Measurements from ENCODE around the gene NAV2.

NAV2 gene

DNA sequence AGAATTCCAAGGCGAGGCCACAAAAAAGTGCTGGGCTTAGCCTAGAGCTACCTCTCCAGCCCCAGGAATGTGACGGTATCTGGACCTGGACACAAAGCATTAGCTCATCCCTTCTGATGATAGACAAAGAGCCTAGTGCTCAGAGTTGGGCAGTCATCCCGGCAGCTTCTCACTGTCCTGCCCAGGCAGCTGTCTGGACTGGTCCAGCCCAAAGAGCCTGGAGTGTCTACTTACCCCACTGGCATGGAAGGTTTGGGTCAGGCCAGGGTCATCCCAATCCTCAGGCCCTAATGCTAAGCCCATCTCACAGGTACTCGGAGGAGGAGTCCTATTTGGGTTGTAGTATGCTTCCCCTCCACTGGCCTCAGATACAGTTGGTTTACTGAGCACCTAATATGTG is 31.0 kb downstream of the NAV2 start:
- no peak for DNase-seq (ENCODE audit: low read depth in 2 of 2, low spot score in 1 of 2)

DNA sequence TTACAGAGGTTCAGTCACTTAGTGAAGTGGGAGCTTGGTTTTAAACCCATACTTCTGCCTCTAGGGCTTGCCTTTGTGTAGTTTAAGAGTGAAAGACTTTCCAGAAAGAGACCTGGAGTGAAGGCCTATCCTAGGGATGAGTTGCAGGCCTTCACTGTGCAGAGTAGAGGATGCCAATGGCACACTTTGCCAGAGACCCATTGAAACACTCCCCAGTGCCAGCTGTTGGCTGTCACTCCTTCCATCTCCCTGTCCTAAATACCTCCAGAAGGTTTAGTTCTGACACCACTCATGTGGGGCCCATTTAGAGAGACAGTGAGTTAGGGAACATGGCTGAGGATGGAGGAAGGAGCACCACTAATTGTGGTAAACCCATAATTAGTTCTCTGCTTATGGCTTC is 31.5 kb downstream of the NAV2 start:
- no peak for DNase-seq (ENCODE audit: low read depth in 2 of 2, low spot score in 1 of 2)

DNA sequence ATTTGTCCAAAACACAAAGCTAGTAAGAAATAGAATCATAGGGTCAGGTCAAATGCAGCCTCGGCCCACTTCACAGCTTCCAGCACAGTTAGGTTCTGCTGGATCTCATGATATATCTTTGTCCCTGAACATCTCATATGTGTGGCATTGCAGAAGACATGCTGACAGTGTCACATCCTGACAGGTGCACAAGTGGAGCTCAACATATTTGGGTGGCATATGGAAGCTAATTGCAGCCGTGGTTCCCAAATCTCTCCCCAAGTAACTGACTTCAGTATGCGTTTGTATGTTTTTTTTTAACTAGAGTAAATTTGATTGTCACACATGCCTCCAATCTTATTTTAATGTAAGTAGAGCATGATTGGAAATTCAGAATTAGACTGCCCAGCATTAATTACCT is 33.4 kb downstream of the NAV2 start:
- no peak for DNase-seq (ENCODE audit: low read depth in 2 of 2, low spot score in 1 of 2)

DNA sequence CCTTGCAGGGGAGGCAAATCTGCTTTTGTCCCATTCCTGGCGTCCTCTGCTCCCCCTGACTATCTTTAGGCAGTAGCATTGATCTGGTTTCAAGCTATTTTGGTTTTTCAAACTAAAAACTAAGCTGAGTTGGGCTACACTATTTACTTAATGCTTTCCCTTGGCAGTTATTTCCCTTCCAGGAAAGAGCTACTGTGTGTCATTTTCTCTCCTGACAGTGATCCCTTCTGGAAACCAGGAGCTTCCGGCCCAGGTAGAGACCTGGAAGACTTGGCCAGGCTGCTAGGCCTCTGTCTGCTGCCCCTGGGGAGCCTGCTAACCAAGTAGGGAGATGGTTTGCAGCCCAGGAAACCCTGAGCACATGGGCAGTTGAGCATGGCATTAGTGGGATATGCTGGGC is 35.0 kb downstream of the NAV2 start:
- no peak for DNase-seq (ENCODE audit: low read depth in 2 of 2, low spot score in 1 of 2)

DNA sequence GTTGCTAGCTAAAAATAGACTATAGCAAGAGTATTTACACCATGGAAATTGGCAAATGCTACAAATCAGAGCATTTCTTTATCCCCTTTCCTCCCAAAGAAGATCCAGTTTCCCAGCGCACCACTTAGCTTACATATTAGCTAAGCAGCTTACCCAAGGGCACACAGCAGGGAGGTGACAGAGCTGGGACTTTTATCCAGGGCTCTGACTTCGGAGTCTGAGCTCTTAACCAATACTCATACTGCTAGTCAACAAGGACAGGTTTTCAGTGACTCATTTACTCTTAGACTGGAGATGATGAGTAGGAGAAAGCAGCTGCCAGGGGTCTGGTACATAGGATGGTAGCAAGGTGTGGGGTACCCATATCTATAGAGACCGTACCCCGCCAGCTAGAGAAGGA is 38.4 kb downstream of the NAV2 start:
- DNase-seq (ENCODE audit: low read depth in 2 of 2, low spot score in 1 of 2): no peak

DNA sequence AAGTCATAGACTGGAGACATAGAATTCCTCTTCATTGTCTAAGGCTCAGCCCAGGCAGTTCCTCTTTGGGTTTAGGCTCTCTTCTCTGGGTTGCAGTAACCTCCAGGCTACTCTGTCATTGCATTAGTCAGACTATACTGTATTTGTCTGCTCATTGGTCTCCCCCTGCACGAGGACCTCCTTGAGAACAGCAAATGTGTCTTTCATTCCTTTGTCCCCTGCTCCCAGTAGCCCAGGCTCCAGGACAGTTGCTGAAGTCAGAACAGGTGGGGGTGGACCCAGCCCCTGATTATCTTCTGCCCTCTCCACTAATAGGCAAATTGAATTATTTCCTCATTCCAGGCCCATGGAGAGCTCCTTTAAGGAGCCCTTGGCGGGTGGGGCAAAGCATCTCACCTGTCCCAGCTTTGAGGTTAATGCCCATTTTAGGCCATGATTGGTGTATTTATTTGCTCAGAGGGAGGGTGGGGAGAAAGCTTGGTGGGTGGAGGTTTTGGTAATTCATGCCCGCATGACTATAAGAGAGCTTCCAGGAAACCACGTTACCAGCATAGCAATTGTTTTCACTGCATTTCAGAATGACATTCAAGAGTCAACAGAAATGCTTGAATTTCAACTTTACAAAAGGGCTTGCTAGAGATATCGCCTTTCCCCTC is 40.9 kb downstream of the NAV2 start:
- no peak for DNase-seq (ENCODE audit: low read depth in 2 of 2, low spot score in 1 of 2)

DNA sequence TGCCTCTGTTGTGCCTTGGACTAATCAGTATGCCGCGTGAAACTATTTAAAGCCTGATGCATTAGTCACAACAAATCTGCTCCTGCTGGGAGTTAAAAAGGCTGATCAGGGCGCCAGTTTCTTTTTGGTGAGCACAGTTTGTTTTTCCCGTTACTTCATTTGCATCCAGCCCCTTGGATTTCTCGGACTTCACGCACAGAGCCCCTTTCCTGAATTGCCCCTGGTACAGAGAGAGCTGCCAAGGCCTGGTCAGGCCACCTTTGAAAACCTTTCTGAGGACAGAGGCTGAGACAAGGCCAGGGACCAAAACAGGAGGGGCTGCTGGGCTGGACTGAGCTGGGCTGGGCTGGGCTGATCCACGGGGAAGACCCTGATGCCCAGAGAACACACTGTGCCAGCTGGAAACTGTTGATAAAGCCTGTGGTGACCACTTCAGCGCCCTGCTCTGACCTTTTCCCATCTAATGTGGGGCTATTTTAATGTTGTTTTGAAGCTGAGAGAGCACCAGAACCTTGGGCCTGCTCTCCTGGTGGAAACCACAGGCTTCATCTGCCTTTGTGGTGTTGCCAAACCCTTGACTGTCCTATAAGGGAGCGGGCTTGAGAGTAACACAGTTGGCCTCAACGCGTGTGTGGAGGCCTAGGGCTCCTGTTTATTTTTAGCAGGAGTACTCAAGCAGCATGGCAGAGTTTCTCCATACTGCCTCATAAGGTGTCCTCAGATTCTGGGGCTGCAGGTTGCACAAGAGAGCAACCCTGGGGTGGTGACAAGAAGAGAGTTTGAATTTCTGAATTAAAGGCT is 44.2 kb downstream of the NAV2 start:
- DNase-seq (ENCODE audit: low read depth in 2 of 2, low spot score in 1 of 2): no peak

DNA sequence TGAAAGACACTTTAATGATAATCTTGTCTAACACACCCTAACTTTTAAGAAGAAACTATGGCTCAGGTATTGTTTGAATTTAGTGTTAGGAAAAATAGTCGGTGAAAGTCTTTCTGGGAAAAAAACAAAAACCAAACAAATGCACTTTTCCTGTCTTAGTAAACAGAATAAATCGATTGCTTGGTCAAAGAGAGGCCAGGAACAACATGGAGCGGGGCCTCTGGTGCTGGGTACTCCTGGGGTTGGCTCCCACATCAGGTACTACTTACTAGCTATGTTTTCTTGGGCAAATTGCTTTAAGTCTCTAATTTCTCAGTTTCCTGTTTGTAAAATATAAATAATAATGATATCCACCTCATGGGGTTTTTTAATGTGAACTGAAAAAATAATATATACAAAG is 46.8 kb downstream of the NAV2 start:
- DNase-seq (ENCODE audit: low read depth in 2 of 2, low spot score in 1 of 2): no peak

DNA sequence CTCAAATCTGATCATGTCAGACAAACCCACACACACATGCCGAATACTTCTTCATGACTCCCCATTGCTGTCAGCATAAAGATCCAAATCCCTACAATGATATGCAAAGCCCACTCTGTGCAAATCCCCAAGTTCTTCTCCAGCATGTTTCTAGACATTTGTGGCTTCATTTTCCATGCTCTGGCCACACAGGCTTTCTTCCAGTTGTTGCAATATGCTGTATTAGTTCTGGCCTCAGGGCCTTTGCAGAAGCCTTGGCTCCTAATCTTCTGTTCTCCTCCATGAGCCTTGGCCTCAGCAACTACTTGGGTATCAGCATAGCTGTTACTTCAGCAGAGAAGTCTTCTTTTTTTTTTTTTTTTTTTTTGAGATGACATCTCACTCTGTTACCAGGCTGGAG is 49.6 kb downstream of the NAV2 start:
- DNase-seq (ENCODE audit: low read depth in 2 of 2, low spot score in 1 of 2): no peak

DNA sequence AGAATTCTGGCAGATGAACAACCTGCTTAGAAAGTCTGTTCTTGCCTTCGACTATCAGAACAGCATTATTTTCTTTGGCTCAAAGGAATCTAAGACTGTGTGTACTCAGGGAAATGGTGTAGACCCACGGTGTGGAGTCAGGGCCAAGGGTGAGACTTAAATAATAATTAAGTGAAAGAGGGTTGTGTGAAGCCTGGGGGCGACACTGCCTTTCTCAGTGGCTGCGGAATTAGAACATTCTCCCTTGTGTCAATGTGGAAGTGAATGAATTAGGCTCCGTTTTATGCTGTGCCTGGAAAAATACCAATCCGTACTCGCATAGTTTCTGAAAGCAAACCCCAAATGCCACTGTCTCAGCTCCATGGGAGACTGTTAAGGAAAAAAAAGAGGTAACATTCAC is 50.7 kb downstream of the NAV2 start:
- no peak for DNase-seq (ENCODE audit: low read depth in 2 of 2, low spot score in 1 of 2)

DNA sequence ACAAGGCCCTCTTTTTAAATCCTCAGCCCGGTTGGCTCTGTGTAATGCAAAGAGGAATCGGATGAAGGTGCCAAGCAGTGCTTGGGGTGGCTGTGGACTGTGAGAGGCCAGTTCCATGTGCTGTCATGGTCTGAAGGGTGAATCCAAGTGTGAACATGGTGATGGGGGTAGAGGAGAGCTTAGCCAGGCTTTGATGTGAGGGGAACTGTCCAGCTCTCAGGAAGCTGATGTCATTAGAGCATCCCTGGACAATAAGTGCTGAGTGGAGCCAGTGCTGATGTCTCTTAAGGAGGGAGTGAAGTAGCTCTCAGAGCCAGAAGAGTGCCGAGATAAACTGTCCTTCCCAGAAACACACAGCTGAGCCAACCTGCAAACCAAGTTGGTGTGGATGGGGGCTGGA is 53.6 kb downstream of the NAV2 start:
- DNase-seq (ENCODE audit: low read depth in 2 of 2, low spot score in 1 of 2): no peak

DNA sequence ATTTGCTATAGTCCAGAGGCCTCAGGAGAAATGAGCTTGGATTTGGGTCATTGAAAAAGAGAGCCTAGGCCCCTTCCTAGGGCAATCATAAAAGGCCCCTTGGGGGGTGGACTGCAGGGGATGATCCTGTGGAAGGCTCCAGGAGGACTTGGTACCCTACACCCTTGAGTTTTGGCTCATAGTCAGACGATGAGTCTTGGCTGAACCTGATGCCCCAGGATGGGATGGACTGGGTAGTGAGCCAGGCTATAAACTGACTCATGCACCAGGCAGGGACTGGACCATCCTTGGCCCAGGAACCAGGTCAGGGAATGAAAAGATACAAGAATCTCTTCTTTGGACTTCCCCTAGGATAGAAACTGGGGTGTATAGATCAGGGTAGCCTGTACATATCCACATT is 54.2 kb downstream of the NAV2 start:
- DNase-seq (ENCODE audit: low read depth in 2 of 2, low spot score in 1 of 2): no peak

DNA sequence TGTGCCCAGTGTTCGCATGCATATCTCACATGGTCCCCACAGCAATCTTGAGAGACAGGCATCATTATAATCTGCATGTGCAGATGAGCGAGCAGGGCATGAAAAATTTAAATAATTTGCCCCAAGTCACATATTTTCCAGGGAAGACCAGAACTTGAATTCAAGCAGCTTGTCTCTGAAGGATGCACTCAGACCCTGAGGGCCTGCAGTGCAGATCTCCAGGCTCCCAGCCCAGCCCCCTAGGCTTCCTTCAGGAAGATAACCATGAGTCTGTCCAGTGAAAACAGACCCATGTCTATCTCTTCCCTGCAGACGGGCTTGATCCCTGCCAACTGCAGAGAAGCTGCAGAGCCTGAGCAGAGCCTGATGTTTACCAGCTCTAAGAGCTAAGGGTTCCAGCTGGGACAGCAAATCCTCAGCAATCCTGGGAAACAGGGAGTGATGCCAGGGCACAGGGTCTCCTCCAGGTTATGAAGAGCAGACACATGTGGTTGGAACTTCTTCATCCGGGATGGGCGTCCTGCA is 55.1 kb downstream of the NAV2 start:
- DNase-seq (ENCODE audit: low read depth in 2 of 2, low spot score in 1 of 2): no peak

DNA sequence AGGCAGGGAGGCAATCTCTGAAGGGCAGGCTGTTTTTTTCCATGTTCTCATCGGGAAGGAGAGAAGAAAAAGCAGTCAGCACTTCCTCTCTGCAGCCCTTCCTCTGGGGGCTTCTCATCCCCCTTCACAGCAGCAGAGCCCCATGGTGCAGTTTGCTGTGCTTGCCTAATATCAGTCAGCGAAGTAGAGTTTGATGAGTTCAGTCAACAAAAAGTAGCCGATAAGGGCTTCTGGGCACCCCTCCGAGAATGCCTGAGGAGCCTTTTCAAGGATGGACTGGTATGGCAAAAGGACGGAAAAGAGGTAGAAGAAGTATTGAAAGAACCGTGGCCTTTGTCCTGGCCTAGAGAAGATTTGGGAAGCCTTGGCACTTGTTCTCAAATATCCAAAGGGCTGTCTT is 55.6 kb downstream of the NAV2 start:
- DNase-seq (ENCODE audit: low read depth in 2 of 2, low spot score in 1 of 2): no peak

DNA sequence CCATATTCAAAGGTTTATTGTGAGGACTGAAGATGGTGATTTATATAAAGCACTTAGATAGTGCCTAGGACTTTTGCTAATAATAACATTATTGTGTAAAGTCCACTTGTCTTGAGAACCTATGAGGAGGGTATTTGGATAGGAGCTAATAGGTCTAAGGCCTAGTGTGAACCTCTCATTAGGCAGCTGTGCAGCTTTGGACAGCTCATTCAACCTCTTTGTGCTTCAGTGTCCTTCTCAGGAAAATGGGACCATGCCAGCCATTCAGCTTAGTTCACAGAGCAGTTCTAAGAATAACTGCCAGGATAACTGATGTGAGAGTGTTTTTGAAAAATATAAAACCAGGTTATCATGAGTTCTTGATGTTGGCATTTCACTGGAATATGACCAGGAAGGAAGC is 56.2 kb downstream of the NAV2 start:
- no peak for DNase-seq (ENCODE audit: low read depth in 2 of 2, low spot score in 1 of 2)

DNA sequence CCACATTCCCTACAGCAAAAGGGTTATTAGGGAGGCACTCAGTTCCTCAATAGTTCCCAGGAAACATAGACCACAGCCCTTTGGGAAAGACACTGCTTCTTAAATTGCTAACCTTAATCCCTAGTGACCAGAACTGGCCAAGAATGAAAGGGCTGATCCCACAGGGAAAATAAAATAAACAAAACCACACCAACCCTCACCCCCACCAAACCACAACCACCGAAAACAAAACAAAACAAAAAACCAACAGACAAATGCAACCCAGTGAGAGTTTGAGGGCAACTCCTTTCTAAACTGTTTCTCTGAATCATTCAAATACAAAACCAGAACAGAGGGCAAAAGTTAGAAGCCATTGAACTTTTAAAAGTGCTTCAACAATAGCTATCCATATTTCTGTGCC is 57.2 kb downstream of the NAV2 start:
- no peak for DNase-seq (ENCODE audit: low read depth in 2 of 2, low spot score in 1 of 2)

DNA sequence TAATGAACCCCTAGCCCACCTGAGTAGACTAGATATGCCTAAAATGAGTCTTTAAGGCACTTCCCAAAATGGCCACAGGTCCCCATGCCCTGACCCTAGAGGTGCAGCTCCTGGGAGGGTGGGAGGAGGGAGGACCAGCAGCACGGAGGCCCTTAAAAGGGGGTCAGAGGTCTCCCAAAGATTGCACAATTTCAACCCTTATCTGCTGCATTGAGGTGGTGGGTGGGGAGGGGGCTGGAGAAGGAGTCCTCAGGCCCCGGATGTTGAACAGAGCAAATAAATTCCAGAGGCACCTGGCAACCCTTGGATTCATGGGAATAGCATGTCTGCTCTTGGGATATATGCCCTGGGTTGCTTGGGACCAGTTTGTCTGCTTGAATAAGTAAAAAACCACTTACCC is 57.6 kb downstream of the NAV2 start:
- no peak for DNase-seq (ENCODE audit: low read depth in 2 of 2, low spot score in 1 of 2)

DNA sequence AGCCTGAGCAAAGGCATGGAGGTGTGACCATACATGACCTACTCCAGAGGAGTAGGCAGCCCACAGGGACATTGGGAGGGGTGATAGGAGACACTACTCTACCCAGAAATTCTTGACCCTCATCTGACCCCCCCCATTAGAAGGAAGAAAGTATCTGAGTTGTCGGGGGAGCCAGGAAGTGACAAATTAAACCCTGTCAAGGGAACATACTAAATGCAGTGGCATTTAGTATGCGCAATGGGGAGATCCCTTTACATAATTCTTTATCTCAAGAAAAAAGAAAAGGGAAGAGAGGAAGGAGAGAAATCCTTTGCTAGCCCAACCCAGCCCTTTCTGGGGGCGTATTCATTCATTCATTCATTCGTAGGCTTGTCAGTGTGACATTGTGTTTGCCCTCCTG is 58.8 kb downstream of the NAV2 start:
- DNase-seq (ENCODE audit: low read depth in 2 of 2, low spot score in 1 of 2): no peak

DNA sequence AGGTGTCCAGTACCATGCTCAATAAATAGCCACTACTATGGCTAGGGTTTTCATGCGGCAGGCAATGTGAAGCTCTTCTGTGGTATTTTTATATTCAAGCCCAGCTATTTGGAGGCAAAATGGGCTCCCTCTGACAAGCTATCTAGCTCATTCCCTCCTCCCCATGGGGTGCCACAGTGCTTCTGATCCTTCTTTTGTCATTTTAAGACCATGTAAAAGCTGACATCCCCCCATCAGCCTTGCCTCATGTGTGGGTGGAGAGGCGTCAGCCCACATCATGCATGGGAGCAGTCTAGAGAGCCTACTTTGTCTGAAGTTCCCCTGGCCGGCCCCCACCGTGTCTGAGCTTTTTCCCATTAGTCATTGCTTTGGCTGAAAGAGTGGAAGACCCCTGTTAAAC is 59.8 kb downstream of the NAV2 start:
- no peak for DNase-seq (ENCODE audit: low read depth in 2 of 2, low spot score in 1 of 2)

DNA sequence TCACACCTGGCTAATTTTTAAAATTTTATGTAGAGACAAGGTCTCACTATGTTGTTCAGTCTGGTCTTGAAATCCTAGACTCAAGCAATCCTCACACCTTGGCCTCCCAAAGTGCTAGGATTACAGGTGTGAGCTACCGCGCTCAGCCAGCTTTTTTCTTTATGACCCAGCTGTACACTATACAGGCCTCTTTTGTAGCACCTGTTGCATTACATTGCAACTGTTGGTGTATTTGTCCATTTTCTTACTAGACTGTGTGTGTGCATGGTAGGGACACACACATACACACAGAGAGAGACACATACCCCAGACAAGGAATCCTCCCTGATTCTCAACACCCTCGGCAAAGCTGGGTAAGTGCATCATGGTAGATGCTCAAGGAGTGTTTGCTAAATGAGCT is 61.7 kb downstream of the NAV2 start:
- no peak for DNase-seq (ENCODE audit: low read depth in 2 of 2, low spot score in 1 of 2)

DNA sequence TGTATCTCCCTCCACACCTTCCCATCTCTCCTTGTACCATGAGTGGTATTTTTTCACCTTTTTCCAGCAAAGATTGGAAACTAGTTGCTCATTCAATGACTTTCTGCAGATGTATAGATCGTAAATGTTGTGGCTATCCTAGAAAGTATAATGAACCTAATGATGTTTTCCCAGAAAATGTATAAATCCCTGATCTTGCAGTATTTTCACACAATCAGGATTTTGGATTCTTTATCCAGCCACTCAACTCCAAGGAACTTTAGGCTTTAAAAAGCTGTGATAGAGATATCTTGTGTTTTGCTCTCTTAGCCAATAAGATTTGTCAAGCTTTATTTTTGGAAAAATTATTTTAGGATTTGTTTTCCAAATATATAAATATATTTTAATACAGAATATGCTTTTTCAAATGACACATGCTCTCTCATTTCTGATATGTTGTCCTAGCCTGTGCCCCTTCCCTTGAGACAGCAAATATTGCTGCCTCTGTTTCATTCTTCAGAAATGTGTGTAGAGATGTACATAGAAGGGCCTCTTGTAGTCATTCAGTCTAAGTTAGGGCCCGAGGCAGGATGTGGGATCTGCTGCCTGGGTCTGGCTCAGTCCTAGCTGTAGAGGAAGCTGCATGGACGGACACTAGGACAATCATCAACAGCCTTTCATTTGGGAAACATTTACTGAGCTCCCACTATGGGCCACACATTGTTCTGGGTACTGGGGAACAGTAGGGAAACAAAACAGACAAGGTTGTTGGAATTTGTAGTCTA is 62.4 kb downstream of the NAV2 start:
- no peak for DNase-seq (ENCODE audit: low read depth in 2 of 2, low spot score in 1 of 2)

DNA sequence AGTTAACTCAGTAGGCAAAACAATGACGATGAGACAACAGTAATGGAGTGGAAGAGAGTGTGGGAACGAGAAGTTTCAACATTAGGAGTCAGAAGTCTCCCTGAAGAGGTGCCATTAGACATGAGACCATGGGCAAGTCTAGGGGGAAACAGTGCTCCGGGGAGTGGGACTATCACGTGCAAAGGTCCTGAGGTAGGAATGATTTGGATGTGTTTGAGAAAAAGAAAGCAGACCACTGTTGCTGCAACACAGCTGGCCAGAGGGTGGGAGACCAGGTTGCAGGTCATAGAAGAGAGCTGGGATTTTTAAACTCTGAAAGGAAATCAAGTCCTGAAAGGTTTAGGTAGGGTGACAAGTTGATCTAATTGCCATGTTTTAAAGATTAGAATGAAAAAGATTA is 63.0 kb downstream of the NAV2 start:
- DNase-seq (ENCODE audit: low read depth in 2 of 2, low spot score in 1 of 2): no peak

All from stimulated activated CD8-positive, alpha-beta memory T cell treated with anti-CD3 and anti-CD28 coated beads, Interleukin-4, amount 100 ng/mL, for 1 hour (primary cell).